BJ (cell line): ENCODE data around the gene MMP15. TPM values are rescaled to one million over a fixed set of nuclear protein-coding genes. Genes with fewer than 3 reads are reported as not detected.

Experiments used
- CTCF ChIA-PET: fragments of 350-600 bp; formaldehyde crosslinking; extraction: SDS; loops from one replicate; lab custom pipeline; 2021; ENCODE audit warnings: antibody characterized with exemption, inconsistent platforms; lab: Yijun Ruan, JAX
- POLR2A ChIA-PET: fragments of 300-600 bp; sonication (Branson Sonifier 250); formaldehyde crosslinking; extraction: SDS; loops from one replicate; lab custom pipeline; 2021; ENCODE audit warnings: antibody characterized with exemption; lab: Charles Lee
- DNase-seq: peaks from one replicate; pipeline ENCODE4 v3.0.0-alpha.2; 2011; ENCODE audit warnings: low read depth
- H3K27me3 ChIP-seq: 2 replicates; pipeline ENCODE4 v1.6.0; 2011; ENCODE audit warnings: low read length; ENCODE audit not compliant: control insufficient read depth, insufficient read depth
- H3K36me3 ChIP-seq: 2 replicates; pipeline ENCODE4 v1.5.1; 2011; ENCODE audit warnings: low read length; ENCODE audit not compliant: control insufficient read depth, insufficient read depth
- H3K4me3 ChIP-seq: 2 replicates; pipeline ENCODE4 v1.5.1; 2011; ENCODE audit warnings: low read depth, mild to moderate bottlenecking, control low read depth, low read length
- CTCF ChIP-seq: IDR thresholded peaks from 2 replicates; pipeline ENCODE4 v1.5.1; 2011; ENCODE audit warnings: low read depth, mild to moderate bottlenecking, control low read depth, inconsistent platforms, low read length, moderate library complexity; ENCODE audit not compliant: insufficient read depth
- polyA plus RNA-seq: library from polyadenylated mRNA; depleted of rRNA; stranded (reverse); fragments of >200 nt; gene quantifications from 2 replicates; pipeline ENCODE4 v1.2.3, GENCODE V29; 2011

MMP15 gene
- polyA plus RNA-seq, 1 experiment, result 1.1 TPM

- H3K27me3 ChIP-seq, result no peaks in the 10 kb centered on the region; the same call in 1 of the 2 replicates
- CTCF ChIA-PET, result interaction anchor here (0.8 kb wide), 1 partner anchor 87 kb away, joined by 3 read pairs; no protein-coding TSS in a partner anchor
- no peaks in the 10 kb centered on the region for H3K36me3 ChIP-seq
- TF ChIP-seq CTCF, result no peak
- DNase-seq, result no peak
- no peak overlapping the region for H3K4me3 ChIP-seq
- POLR2A ChIA-PET, result no interaction called here
Observed at GRCh38 chr16:58035356-58036170, 10.0 kb downstream of the MMP15 start.

DNA sequence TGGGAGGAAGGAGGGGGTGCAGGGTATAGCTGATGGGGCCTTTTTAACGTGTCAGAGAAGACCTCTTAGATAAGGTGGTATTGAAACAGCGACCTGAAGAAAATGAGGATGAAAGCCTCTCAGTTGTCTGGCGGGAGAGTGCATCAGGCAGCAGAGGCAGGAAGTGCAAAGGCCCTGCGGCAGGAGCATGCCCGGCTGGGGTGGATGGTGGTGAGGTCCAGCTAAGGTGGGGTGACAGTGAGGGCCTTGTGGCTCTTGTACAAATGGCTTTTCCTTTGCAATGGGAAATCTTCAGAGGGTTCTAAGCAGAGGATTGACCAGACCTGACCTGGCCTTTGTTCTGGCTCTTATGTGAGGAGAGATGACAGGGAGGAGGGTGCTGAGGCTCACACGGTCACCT is 11.4 kb downstream of the MMP15 start:
- DNase-seq, result no peak
- no peaks in the 10 kb centered on the region for H3K36me3 ChIP-seq
- no peak for TF ChIP-seq CTCF
- no peaks in the 10 kb centered on the region; the same call in 1 of the 2 replicates for H3K27me3 ChIP-seq
- CTCF ChIA-PET, result no interaction called here
- POLR2A ChIA-PET, result no interaction called here
- H3K4me3 ChIP-seq, result no peak overlapping the region

DNA sequence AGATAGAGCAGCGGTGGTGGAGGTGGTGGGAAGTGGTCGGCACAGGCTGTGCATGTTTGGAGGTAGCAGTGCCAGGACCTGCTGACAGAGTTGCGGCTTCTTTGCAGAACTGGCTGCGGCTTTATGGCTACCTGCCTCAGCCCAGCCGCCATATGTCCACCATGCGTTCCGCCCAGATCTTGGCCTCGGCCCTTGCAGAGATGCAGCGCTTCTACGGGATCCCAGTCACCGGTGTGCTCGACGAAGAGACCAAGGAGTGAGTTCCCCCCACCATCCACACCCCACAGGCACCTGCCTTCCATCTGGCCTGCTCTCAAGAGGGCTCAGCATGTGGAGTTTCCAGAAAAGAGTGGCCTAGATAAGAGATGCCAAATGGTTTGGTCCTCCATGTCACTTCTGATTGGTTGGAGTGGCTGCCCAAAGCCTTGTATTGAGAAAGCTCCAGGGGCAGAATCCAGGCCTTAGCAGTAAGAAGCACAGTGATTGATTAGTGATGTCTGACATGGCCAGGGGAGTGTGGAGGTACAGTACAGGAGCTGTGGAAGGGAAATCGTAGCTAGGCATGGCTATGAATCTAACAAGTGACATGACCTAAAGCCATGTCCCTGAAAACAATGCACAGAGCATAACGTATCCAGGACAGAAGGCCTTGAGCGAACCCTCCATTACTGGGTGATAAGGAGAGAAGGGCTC is 12.0 kb downstream of the MMP15 start:
- CTCF ChIA-PET, result interaction anchor here (0.6 kb wide), 1 partner anchor 14 kb away, joined by 3 read pairs; no protein-coding TSS in a partner anchor
- Histone ChIP-seq H3K4me3 (no peak overlapping the region), H3K27me3 (no peaks in the 10 kb centered on the region; the same call in 1 of the 2 replicates), H3K36me3 (no peaks in the 10 kb centered on the region)
- POLR2A ChIA-PET, result no interaction called here
- no peak for TF ChIP-seq CTCF
- no peak for DNase-seq

- no peak for DNase-seq
- Histone ChIP-seq H3K27me3 (no peaks in the 10 kb centered on the region; the same call in 1 of the 2 replicates), H3K36me3 (no peaks in the 10 kb centered on the region), H3K4me3 (no peak overlapping the region)
- ChIA-PET CTCF (interaction anchor here (0.6 kb wide), 1 partner anchor 14 kb away, joined by 3 read pairs; no protein-coding TSS in a partner anchor), POLR2A (no interaction called here)
- TF ChIP-seq CTCF, result no peak
Observed at GRCh38 chr16:58038219-58038641, 12.7 kb downstream of the MMP15 start.
